GM12892 (cell line): ENCODE measurements around the gene XRCC3.

ENCODE experiments used
- POLR2A ChIP-seq: IDR thresholded peaks from 2 replicates; pipeline ENCODE4 v1.6.1; 2011; ENCODE audit warnings: low read depth, low read length, control low read depth
- POLR2AphosphoS5 ChIP-seq: IDR thresholded peaks from 2 replicates; pipeline ENCODE4 v1.6.1; 2011; ENCODE audit warnings: low read depth, low read length, control low read depth
- TAF1 ChIP-seq: IDR thresholded peaks from 2 replicates; pipeline ENCODE4 v1.6.1; 2011; ENCODE audit warnings: low read depth, mild to moderate bottlenecking, control low read depth, low read length, borderline replicate concordance

GRCh38 chr14:103762036-103762435, 46.8 kb upstream of the XRCC3 start:
- no peak for TF ChIP-seq POLR2A
- TF ChIP-seq POLR2AphosphoS5 = no peak
- TF ChIP-seq TAF1 = no peak
